ENCODE data around the gene WNK2.

DNA sequence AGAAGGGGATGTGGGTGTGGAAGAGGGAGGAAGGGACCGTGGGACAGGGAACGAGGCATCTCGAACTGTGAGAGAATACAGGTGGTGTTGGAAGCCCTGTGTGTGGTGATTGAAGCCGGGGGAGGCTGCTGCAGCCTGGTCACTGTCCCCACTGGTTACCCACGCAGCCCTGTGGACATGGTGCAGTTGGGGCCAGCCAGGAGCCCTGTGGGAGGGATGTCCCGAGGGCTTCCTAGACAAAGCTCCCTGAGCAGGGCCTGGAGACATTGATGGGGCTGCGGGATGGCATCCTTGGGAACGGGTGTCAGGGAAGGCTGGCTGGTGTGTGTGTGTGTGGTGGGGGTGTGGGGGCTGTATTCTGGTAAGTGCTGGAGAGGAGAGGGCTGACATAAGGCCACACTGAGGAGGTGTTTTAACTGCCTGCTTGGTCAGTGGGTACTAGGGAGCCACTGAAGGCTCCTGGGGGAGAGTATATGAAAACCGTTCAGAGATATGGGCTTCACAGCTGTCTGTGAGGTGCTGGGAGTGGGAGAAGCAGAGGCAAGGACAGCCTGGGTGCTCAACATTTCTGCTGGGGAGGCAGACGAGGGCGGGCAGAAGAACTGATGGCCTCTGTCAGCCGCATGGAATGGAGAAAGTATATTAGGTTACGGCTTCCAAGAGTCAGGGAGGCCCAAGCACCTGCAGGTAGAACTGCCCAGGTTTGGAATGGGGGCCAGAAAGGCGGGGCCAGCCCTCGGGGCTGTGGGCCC lies 20.0 kb downstream of the WNK2 start:
- TF ChIP-seq POLR2AphosphoS5 (IDR thresholded peaks at IDR 0.05; ENCODE audit: borderline replicate concordance, low read depth, low read length), result no peak
- no peak for TF ChIP-seq EZH2 (IDR thresholded peaks at IDR 0.05)
- TF ChIP-seq FOXP2 (optimal IDR thresholded peaks at IDR 0.05; ENCODE audit: control extremely low read depth, extremely low read length, insufficient read depth), result no peak
